Suprapubic skin (tissue), 3 donors: ENCODE measurements around the gene NABP2.

Experiments used
- POLR2A ChIP-seq, 2 donors: fragments of 450-650 bp; IDR thresholded peaks; one replicate each; pipeline ENCODE4 v1.6.1; 2017; ENCODE audit warnings: antibody characterized with exemption in 2 of 2, mild to moderate bottlenecking in 2 of 2, moderate library complexity in 2 of 2
- TF ChIP-seq, protein P1 (sequence below), 2 donors: fragments of 200-600 bp in 1 of 2; fragments of 450-650 bp in 1 of 2; sonication (generic) in 1 of 2; IDR thresholded peaks; one replicate each; pipeline ENCODE4 v1.5.1; 2016 to 2019; ENCODE audit warnings: antibody characterized with exemption in 2 of 2, mild to moderate bottlenecking in 1 of 2, moderate library complexity in 1 of 2

DNA sequence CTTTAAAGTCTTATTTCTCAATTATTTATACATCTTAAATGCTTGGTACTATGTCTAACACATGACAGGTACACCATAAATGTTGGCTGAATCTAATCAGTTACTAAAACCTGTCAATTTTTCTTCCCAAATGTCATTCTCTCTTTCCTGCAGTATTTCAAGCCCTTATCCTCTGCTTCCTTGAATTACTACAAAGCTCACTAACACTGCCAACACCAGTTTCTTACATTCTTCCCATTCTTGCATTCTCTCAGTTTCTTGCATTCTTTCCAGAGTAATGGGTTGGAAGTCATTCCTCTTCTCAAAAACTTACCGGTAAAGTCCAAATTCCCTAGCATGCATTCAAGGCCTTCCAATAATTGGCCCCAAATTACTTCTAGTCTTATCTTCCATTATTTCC, 25.3 kb upstream of the NABP2 start:
- TF ChIP-seq, protein P1, sequence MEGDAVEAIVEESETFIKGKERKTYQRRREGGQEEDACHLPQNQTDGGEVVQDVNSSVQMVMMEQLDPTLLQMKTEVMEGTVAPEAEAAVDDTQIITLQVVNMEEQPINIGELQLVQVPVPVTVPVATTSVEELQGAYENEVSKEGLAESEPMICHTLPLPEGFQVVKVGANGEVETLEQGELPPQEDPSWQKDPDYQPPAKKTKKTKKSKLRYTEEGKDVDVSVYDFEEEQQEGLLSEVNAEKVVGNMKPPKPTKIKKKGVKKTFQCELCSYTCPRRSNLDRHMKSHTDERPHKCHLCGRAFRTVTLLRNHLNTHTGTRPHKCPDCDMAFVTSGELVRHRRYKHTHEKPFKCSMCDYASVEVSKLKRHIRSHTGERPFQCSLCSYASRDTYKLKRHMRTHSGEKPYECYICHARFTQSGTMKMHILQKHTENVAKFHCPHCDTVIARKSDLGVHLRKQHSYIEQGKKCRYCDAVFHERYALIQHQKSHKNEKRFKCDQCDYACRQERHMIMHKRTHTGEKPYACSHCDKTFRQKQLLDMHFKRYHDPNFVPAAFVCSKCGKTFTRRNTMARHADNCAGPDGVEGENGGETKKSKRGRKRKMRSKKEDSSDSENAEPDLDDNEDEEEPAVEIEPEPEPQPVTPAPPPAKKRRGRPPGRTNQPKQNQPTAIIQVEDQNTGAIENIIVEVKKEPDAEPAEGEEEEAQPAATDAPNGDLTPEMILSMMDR (IDR thresholded peaks at IDR 0.05): no peak
- no peak for TF ChIP-seq POLR2A (IDR thresholded peaks at IDR 0.05)
